GM23338 (cell line): ENCODE results near the gene EZR. TPM values are rescaled to one million over a fixed set of nuclear protein-coding genes. Genes with fewer than 3 reads are reported as not detected.

Source experiments
- ATAC-seq: fragments of 200-7000 bp; cut with Tn5 transposase; 3 replicates; pipeline ENCODE4 v1.9.1; 2020
- DNase-seq: peaks from one replicate; pipeline ENCODE4 v3.0.0-alpha.2; 2015; ENCODE audit warnings: low spot score
- H2AFZ ChIP-seq: fragments of 200-600 bp; sonication (generic); 2 replicates; pipeline ENCODE4 v1.8.0; 2016; ENCODE audit warnings: antibody characterized with exemption, mild to moderate bottlenecking, moderate library complexity
- H3F3A ChIP-seq: fragments of 200-600 bp; sonication (generic); replicated peaks from 2 replicates; pipeline ENCODE4 v1.8.0; 2017; ENCODE audit warnings: antibody characterized with exemption, mixed run types, low read depth
- H3K27ac ChIP-seq: fragments of 200-600 bp; sonication (generic); 2 replicates; pipeline ENCODE4 v1.6.1; 2016; ENCODE audit warnings: low read depth
- H3K27me3 ChIP-seq: fragments of 200-600 bp; sonication (generic); 2 replicates; pipeline ENCODE4 v1.8.0; 2016; ENCODE audit warnings: mild to moderate bottlenecking, mixed run types, moderate library complexity; ENCODE audit not compliant: insufficient read depth
- H3K36me3 ChIP-seq: fragments of 200-600 bp; sonication (generic); 2 replicates; pipeline ENCODE4 v1.8.0; 2016; ENCODE audit warnings: mild to moderate bottlenecking; ENCODE audit not compliant: insufficient read depth
- H3K4me1 ChIP-seq: fragments of 200-600 bp; sonication (generic); 2 replicates; pipeline ENCODE4 v1.8.0; 2016; ENCODE audit warnings: mild to moderate bottlenecking, moderate library complexity; ENCODE audit not compliant: insufficient read depth
- H3K4me2 ChIP-seq: fragments of 200-600 bp; sonication (generic); 2 replicates; pipeline ENCODE4 v1.7.1; 2017; ENCODE audit warnings: mixed run types
- H3K4me3 ChIP-seq: fragments of 200-600 bp; sonication (generic); 2 replicates; pipeline ENCODE4 v1.6.1; 2016; ENCODE audit warnings: mixed run types
- H3K79me2 ChIP-seq: fragments of 200-600 bp; sonication (generic); replicated peaks from 2 replicates; pipeline ENCODE4 v1.8.0; 2017; ENCODE audit warnings: mild to moderate bottlenecking; ENCODE audit not compliant: insufficient read depth
- H3K9me2 ChIP-seq: fragments of 200-600 bp; sonication (generic); 2 replicates; pipeline ENCODE4 v1.8.0; 2017; ENCODE audit not compliant: insufficient read depth
- H4K20me1 ChIP-seq: fragments of 200-600 bp; sonication (generic); replicated peaks from 2 replicates; pipeline ENCODE4 v1.8.0; 2017; ENCODE audit warnings: mild to moderate bottlenecking; ENCODE audit not compliant: insufficient read depth
- H3K27ac Mint-ChIP-seq: 2 replicates; pipeline ENCODE4 v1.8.0; 2020; ENCODE audit warnings: inconsistent platforms, mild to moderate bottlenecking, moderate library complexity, mixed read lengths
- H3K27me3 Mint-ChIP-seq: 3 replicates; pipeline ENCODE4 v1.8.0; 2022; ENCODE audit warnings: low read depth, mild to moderate bottlenecking, moderate library complexity, mixed read lengths, inconsistent platforms; ENCODE audit not compliant: insufficient read depth, poor library complexity
- H3K36me3 Mint-ChIP-seq: 3 replicates; pipeline ENCODE4 v1.8.0; 2021; ENCODE audit warnings: low read depth, mild to moderate bottlenecking, inconsistent platforms, moderate library complexity, mixed read lengths
- H3K4me1 Mint-ChIP-seq: 3 replicates; pipeline ENCODE4 v1.8.0; 2020; ENCODE audit warnings: mild to moderate bottlenecking, inconsistent platforms, mixed read lengths
- H3K4me3 Mint-ChIP-seq: 3 replicates; pipeline ENCODE4 v1.8.0; 2021; ENCODE audit warnings: moderate library complexity, mild to moderate bottlenecking, inconsistent platforms, mixed read lengths
- H3K9me3 Mint-ChIP-seq: 3 replicates; pipeline ENCODE4 v1.8.0; 2020; ENCODE audit warnings: moderate library complexity, mild to moderate bottlenecking, inconsistent platforms, mixed read lengths
- CTCF ChIP-seq, 2 experiments: fragments of 200-600 bp in 1 of 2; sonication (generic) in 1 of 2; conservative IDR thresholded peaks; 2 replicates each; pipeline versions ENCODE4 v1.5.1 to v1.6.1; 2016 to 2017; ENCODE audit warnings: antibody characterized with exemption in 2 of 2, low read depth in 2 of 2, mild to moderate bottlenecking in 2 of 2, moderate library complexity in 1 of 2
- NANOG ChIP-seq: IDR thresholded peaks from 2 replicates; pipeline ENCODE4 v1.6.1; 2016; ENCODE audit warnings: antibody characterized with exemption, borderline replicate concordance
- POLR2AphosphoS5 ChIP-seq: IDR thresholded peaks from 2 replicates; pipeline ENCODE4 v1.6.1; 2016; ENCODE audit warnings: antibody characterized with exemption, low read depth
- ZNF462 ChIP-seq: fragments of 250-450 bp; sonication (Bioruptor Pico); IDR thresholded peaks from 2 replicates; pipeline ENCODE4 v1.5.0; 2020; ENCODE audit warnings: mild to moderate bottlenecking, moderate library complexity
- polyA plus RNA-seq: library from polyadenylated mRNA; unstranded; fragments of >200 nt; fragmentation: Nextera tagmentation; extraction: Ambion mirVana; gene quantifications from 2 replicates; pipeline ENCODE4 v1.2.1, GENCODE V29; 2016
- total RNA-seq: library from RNA; depleted of rRNA; stranded (reverse); fragments of >200 nt; shearing (Covaris generic); gene quantifications from 2 replicates; pipeline ENCODE4 v1.2.3, GENCODE V29; 2014

Gene EZR
- total and polyA plus RNA-seq, 2 experiments from 2014 or later = 199 to 208 TPM

DNA sequence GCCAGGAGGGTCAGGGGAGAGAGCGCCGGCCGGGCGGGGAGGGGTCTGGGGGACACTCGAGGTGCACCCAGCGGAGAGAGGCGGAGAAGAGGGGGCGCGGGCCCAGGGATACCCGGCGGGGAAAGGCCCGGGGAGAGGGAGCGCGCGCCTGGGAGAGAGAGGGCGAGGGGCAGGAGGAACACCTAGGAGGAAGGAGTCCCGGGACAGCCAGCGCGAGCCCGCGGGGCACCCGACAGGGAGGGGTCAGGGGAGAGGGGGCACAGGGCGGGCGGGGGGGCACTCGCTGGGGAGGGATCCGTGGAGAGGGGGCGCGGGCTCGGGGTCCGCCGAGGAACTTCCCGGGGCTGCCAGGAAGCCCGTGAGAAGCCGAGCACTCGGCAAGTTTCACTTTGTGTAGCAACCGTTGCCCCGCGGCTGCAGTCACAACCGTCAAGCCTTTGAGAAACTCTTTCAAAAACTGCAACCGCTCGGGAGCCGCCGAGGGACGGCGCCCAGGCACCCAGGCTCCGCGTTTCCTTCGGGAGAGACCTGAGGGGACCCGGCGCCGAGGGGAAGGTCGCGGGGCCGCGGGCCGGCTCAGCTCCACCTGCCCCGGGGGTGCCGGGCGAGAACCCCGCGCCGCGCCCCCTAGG, 471 bp downstream of the EZR start (continued):
- TF ChIP-seq ZNF462 (CRISPR knock-in tag) (no peak), NANOG (no peak)

DNA sequence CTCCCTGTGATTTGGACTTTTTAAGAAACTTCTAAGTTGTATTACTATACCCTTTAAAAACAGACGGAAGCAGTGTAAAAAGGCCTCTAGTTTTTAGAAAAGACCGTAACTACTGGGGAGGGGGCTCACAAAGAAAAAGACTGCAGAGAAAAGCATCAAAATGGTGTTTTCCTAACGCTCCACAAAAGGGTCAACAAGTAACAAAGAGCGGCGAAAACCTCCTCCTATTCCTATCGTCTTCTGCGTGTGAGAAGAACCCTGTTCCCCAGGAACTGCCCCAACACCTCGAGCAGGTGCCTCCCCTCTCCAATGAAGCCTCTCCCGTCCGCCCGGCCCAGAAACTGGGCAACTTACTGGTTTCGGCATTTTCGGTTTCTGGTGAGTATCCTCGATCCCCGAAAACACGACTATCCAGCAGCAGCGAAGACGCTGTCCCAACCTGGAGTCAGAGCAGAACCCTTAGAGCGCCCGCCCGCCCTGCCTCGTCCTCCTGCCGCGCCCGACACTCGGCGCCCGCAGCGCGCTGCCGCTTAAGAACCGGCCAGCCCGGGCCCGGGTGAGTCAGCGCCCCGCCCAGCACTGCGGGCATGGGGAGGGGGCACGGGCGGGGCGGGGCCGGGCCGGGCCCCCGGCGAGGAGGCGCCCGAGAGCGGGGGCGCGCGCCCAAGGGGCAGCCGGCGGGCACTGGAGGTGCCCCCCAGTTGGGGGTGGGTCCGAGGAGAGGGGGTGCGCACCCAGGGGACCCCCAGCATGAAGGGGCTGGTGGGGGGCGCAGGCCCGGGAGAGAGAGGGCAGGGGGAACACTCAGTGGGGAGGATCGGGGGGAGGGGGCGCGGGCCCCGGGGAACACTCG, 1.2 kb downstream of the EZR start:
- Histone ChIP-seq H3K4me1 (peaks cover 42% of the 10 kb centered on the region), H3K9me2 (peaks cover 7% of the 10 kb centered on the region; the same call in 1 of the 2 replicates), H4K20me1 (peaks cover 48% of the 10 kb centered on the region), H3K27me3 (peaks cover 11% of the 10 kb centered on the region), H3K4me3 (peak overlapping the region; percentile 91), H2AFZ (no peak overlapping the region), H3F3A (peaks cover 19% of the 10 kb centered on the region), H3K36me3 (peaks cover 10% of the 10 kb centered on the region), H3K4me2 (peak overlapping the region; percentile 96), H3K79me2 (peaks cover 55% of the 10 kb centered on the region), H3K27ac (peak overlapping the region; percentile 75)
- Mint-ChIP-seq H3K36me3 (peaks cover 62% of the 10 kb centered on the region), H3K27ac (peak overlapping the region; percentile 95), H3K4me1 (peaks cover 48% of the 10 kb centered on the region), H3K27me3 (peaks cover 28% of the 10 kb centered on the region), H3K9me3 (peaks cover 8% of the 10 kb centered on the region), H3K4me3 (peak overlapping the region; percentile 98)
- DNase-seq = peak; percentile 87
- peak; percentile 85 for TF ChIP-seq POLR2AphosphoS5
- no peak for TF ChIP-seq CTCF (conservative IDR thresholded peaks at IDR 0.05; ENCODE audit: low read depth in 2 of 2)
- ATAC-seq = peak; percentile 63
